Neural progenitor cell (in vitro differentiated cells): Measurements from ENCODE around the gene SSBP4. TPM values are rescaled to one million over a fixed set of nuclear protein-coding genes. Genes with fewer than 3 reads are reported as not detected.

Experiments
- DNase-seq: peaks from one replicate; pipeline ENCODE4 v3.0.0-alpha.2; 2016; ENCODE audit warnings: low spot score
- H2AFZ ChIP-seq: fragments of 200-600 bp; sonication (generic); replicated peaks from 2 replicates; pipeline ENCODE4 v1.6.1; 2016; ENCODE audit warnings: antibody characterized with exemption
- H3F3A ChIP-seq: fragments of 200-600 bp; sonication (generic); 2 replicates; pipeline ENCODE4 v1.6.1; 2016; ENCODE audit warnings: antibody characterized with exemption, low read depth
- H3K27ac ChIP-seq: fragments of 200-600 bp; sonication (generic); 2 replicates; pipeline ENCODE4 v1.5.1; 2016; ENCODE audit warnings: mild to moderate bottlenecking
- H3K27me3 ChIP-seq: fragments of 200-600 bp; sonication (generic); 2 replicates; pipeline ENCODE4 v1.6.1; 2016; ENCODE audit warnings: mild to moderate bottlenecking, moderate library complexity
- H3K36me3 ChIP-seq: fragments of 200-600 bp; sonication (generic); 2 replicates; pipeline ENCODE4 v1.5.1; 2016
- H3K4me1 ChIP-seq: fragments of 200-600 bp; sonication (generic); 2 replicates; pipeline ENCODE4 v1.6.1; 2016; ENCODE audit warnings: mixed run types
- H3K4me2 ChIP-seq: fragments of 200-600 bp; sonication (generic); 2 replicates; pipeline ENCODE4 v1.6.1; 2016
- H3K4me3 ChIP-seq: fragments of 200-600 bp; sonication (generic); 2 replicates; pipeline ENCODE4 v1.5.1; 2016
- H3K79me2 ChIP-seq: fragments of 200-600 bp; sonication (generic); 2 replicates; pipeline ENCODE4 v1.6.1; 2016; ENCODE audit warnings: low read depth
- H3K9ac ChIP-seq: fragments of 200-600 bp; sonication (generic); 2 replicates; pipeline ENCODE4 v1.6.1; 2016
- H3K9me3 ChIP-seq: fragments of 200-600 bp; sonication (generic); 2 replicates; pipeline ENCODE4 v1.5.1; 2016; ENCODE audit warnings: low read depth
- H4K20me1 ChIP-seq: fragments of 200-600 bp; sonication (generic); 2 replicates; pipeline ENCODE4 v1.6.1; 2016; ENCODE audit warnings: low read depth
- H3K27ac Mint-ChIP-seq: 3 replicates; pipeline ENCODE4 v1.8.0; 2021; ENCODE audit warnings: mixed read lengths
- H3K27me3 Mint-ChIP-seq: 2 replicates; pipeline ENCODE4 v1.8.0; 2022; ENCODE audit warnings: low read depth, mild to moderate bottlenecking, inconsistent platforms, moderate library complexity, mixed read lengths; ENCODE audit not compliant: insufficient read depth
- H3K36me3 Mint-ChIP-seq: 3 replicates; pipeline ENCODE4 v1.8.0; 2021; ENCODE audit warnings: mixed read lengths
- H3K4me1 Mint-ChIP-seq: 3 replicates; pipeline ENCODE4 v1.8.0; 2021; ENCODE audit warnings: mixed read lengths
- H3K4me3 Mint-ChIP-seq: 3 replicates; pipeline ENCODE4 v1.8.0; 2021; ENCODE audit warnings: mild to moderate bottlenecking, moderate library complexity, mixed read lengths
- H3K9me3 Mint-ChIP-seq: 3 replicates; pipeline ENCODE4 v1.8.0; 2020; ENCODE audit warnings: mixed read lengths
- EZH2 ChIP-seq: fragments of 200-600 bp; sonication (generic); IDR thresholded peaks from 2 replicates; pipeline ENCODE4 v1.6.1; 2017; ENCODE audit warnings: antibody characterized with exemption, mild to moderate bottlenecking, moderate library complexity
- EZH2phosphoT487 ChIP-seq: fragments of 200-600 bp; sonication (generic); IDR thresholded peaks from 2 replicates; pipeline ENCODE4 v1.6.1; 2017; ENCODE audit warnings: antibody characterized with exemption
- total RNA-seq: library from RNA; depleted of rRNA; stranded (reverse); fragments of >200 nt; gene quantifications from 2 replicates; pipeline ENCODE4 v1.2.3, GENCODE V29; 2015; ENCODE audit warnings: low replicate concordance
- TF ChIP-seq, protein P1 (sequence below): fragments of 200-600 bp; sonication (generic); IDR thresholded peaks from 2 replicates; pipeline ENCODE4 v1.5.1; 2017; ENCODE audit warnings: antibody characterized with exemption, mild to moderate bottlenecking

SSBP4 gene
- total RNA-seq, 1 donor from 2014 or later, result 21.1 TPM

DNA sequence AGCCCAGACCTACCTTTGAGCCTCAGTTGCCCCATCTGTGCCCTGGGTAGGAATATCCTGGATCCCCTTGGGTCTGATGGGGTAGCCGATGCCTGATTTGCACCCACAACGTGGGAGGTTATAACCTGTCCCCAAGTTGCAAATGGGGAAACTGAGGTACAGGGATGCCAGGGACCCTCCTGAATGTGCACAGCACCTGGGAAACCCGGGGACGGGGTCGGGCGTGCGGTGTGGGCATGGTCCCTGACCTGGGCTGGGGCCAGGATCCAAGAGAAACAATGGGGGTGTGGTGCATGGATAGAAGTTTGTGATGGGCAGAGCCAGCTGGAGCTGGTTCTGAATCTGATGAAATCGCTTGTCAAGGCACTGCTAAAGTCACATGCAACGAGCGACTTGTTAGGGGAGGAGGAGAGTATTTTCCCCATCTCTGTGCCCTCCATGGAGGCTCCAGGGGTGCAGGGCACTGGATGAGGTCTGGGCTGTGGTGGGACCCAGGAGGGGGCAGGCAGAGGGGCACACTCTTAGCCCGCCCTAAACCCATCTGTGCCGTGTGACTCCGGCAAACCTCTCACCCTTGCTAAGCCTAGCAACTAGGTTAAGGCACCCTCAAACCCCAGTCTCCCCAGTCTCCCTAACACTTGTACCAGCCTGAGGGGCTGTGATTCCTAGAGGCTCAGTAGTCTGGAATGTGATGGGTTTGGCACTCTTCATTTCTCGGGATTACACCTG lies 32.5 kb upstream of the SSBP4 start:
- H3K4me3 ChIP-seq, result no peak overlapping the region

GRCh38 chr19:18388100-18388959 lies 30.9 kb upstream of the SSBP4 start:
- Histone ChIP-seq H3K9me3 (no peaks in the 10 kb centered on the region), H3K4me1 (no peaks in the 10 kb centered on the region), H2AFZ (no peak overlapping the region), H3K27me3 (peaks cover 41% of the 10 kb centered on the region), H3K27ac (no peak overlapping the region), H3F3A (peaks cover 11% of the 10 kb centered on the region), H3K4me2 (peak overlapping the region; percentile 65), H3K79me2 (no peaks in the 10 kb centered on the region), H3K9ac (no peak overlapping the region), H4K20me1 (no peaks in the 10 kb centered on the region), H3K36me3 (no peaks in the 10 kb centered on the region), H3K4me3 (peak overlapping the region; percentile 36)
- no peak overlapping the region for H3K27ac Mint-ChIP-seq
- H3K36me3 Mint-ChIP-seq, result no peaks in the 10 kb centered on the region
- no peaks in the 10 kb centered on the region for H3K9me3 Mint-ChIP-seq
- no peak overlapping the region for H3K4me3 Mint-ChIP-seq
- peak; percentile 44 for TF ChIP-seq EZH2phosphoT487
- TF ChIP-seq, protein P1, sequence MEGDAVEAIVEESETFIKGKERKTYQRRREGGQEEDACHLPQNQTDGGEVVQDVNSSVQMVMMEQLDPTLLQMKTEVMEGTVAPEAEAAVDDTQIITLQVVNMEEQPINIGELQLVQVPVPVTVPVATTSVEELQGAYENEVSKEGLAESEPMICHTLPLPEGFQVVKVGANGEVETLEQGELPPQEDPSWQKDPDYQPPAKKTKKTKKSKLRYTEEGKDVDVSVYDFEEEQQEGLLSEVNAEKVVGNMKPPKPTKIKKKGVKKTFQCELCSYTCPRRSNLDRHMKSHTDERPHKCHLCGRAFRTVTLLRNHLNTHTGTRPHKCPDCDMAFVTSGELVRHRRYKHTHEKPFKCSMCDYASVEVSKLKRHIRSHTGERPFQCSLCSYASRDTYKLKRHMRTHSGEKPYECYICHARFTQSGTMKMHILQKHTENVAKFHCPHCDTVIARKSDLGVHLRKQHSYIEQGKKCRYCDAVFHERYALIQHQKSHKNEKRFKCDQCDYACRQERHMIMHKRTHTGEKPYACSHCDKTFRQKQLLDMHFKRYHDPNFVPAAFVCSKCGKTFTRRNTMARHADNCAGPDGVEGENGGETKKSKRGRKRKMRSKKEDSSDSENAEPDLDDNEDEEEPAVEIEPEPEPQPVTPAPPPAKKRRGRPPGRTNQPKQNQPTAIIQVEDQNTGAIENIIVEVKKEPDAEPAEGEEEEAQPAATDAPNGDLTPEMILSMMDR, result peak; percentile 98
- peak; percentile 37 for TF ChIP-seq EZH2
- peaks cover 3% of the 10 kb centered on the region for H3K4me1 Mint-ChIP-seq
- H3K27me3 Mint-ChIP-seq, result peaks cover 32% of the 10 kb centered on the region
- DNase-seq, result peak; percentile 84

More for the DNA sequence above, 32.5 kb upstream of the SSBP4 start:
- no peak for DNase-seq
- Mint-ChIP-seq H3K36me3 (no peaks in the 10 kb centered on the region), H3K27ac (no peak overlapping the region), H3K9me3 (no peaks in the 10 kb centered on the region), H3K4me3 (no peak overlapping the region), H3K27me3 (peaks cover 30% of the 10 kb centered on the region), H3K4me1 (peaks cover 8% of the 10 kb centered on the region)
- no peaks in the 10 kb centered on the region for H3K36me3 ChIP-seq
- no peaks in the 10 kb centered on the region for H3K9me3 ChIP-seq
- no peak overlapping the region for H2AFZ ChIP-seq
- no peak overlapping the region for H3K4me2 ChIP-seq
- no peak for TF ChIP-seq EZH2phosphoT487
- TF ChIP-seq, protein P1, result no peak
- no peak for TF ChIP-seq EZH2
- H4K20me1 ChIP-seq, result no peaks in the 10 kb centered on the region
- H3F3A ChIP-seq, result peaks cover 11% of the 10 kb centered on the region
- H3K27ac ChIP-seq, result no peak overlapping the region
- no peak overlapping the region for H3K9ac ChIP-seq
- no peaks in the 10 kb centered on the region for H3K79me2 ChIP-seq
- no peaks in the 10 kb centered on the region for H3K4me1 ChIP-seq
- H3K27me3 ChIP-seq, result peaks cover 41% of the 10 kb centered on the region

- Histone ChIP-seq H3K4me2 (no peak overlapping the region), H3K4me3 (no peak overlapping the region), H3K9me3 (no peaks in the 10 kb centered on the region), H3K36me3 (no peaks in the 10 kb centered on the region), H3K27ac (no peak overlapping the region), H3K27me3 (peaks cover 41% of the 10 kb centered on the region), H3F3A (peaks cover 11% of the 10 kb centered on the region), H3K4me1 (no peaks in the 10 kb centered on the region), H3K9ac (no peak overlapping the region), H4K20me1 (no peaks in the 10 kb centered on the region), H2AFZ (no peak overlapping the region), H3K79me2 (no peaks in the 10 kb centered on the region)
- TF ChIP-seq, protein P1, result no peak
- TF ChIP-seq EZH2phosphoT487, result no peak
- no peak for TF ChIP-seq EZH2
- H3K27me3 Mint-ChIP-seq, result peaks cover 30% of the 10 kb centered on the region
- H3K4me1 Mint-ChIP-seq, result peaks cover 3% of the 10 kb centered on the region
- H3K4me3 Mint-ChIP-seq, result peak overlapping the region; percentile 60
- no peaks in the 10 kb centered on the region for H3K36me3 Mint-ChIP-seq
- DNase-seq, result no peak
- no peaks in the 10 kb centered on the region for H3K9me3 Mint-ChIP-seq
- no peak overlapping the region for H3K27ac Mint-ChIP-seq
Measured at GRCh38 chr19:18388960-18389725, 30.1 kb upstream of the SSBP4 start.
